GM19351 (cell line): ENCODE results near the gene NBEAL2.

Experiments
- ATAC-seq: cut with Tn5 transposase; IDR thresholded peaks from one replicate; pipeline ENCODE4 v1.9.1; 2021; ENCODE audit warnings: mild to moderate bottlenecking, moderate library complexity; ENCODE audit not compliant: unreplicated experiment

Gene NBEAL2

GRCh38 chr3:46997453-46998091 is 18.1 kb downstream of the NBEAL2 start:
- ATAC-seq: no peak

GRCh38 chr3:46998121-46998851 is 18.8 kb downstream of the NBEAL2 start:
- no peak for ATAC-seq

GRCh38 chr3:46998852-46999515 is 19.5 kb downstream of the NBEAL2 start:
- no peak for ATAC-seq

- ATAC-seq: no peak
Observed at GRCh38 chr3:46999516-47000197, 20.2 kb downstream of the NBEAL2 start.

GRCh38 chr3:47000198-47000815 is 20.8 kb downstream of the NBEAL2 start:
- ATAC-seq: no peak

- ATAC-seq: no peak
Observed at GRCh38 chr3:47000922-47001730, 21.7 kb downstream of the NBEAL2 start.

- ATAC-seq: no peak
Observed at GRCh38 chr3:47001731-47002170, 22.3 kb downstream of the NBEAL2 start.

- ATAC-seq: no peak
Observed at GRCh38 chr3:47002171-47003055, 22.9 kb downstream of the NBEAL2 start.

GRCh38 chr3:47003056-47003410 is 23.6 kb downstream of the NBEAL2 start:
- ATAC-seq: no peak

GRCh38 chr3:47003461-47004368 is 24.2 kb downstream of the NBEAL2 start:
- no peak for ATAC-seq

- ATAC-seq: no peak
Observed at GRCh38 chr3:47004369-47005211, 25.1 kb downstream of the NBEAL2 start.

GRCh38 chr3:47005212-47006144 is 26.0 kb downstream of the NBEAL2 start:
- ATAC-seq: no peak

GRCh38 chr3:47006145-47006651 is 26.7 kb downstream of the NBEAL2 start:
- no peak for ATAC-seq

GRCh38 chr3:47007001-47007400 is 27.5 kb downstream of the NBEAL2 start:
- ATAC-seq: no peak

GRCh38 chr3:47007482-47008233 is 28.2 kb downstream of the NBEAL2 start:
- ATAC-seq: no peak
